GM18520 (cell line): ENCODE results near the gene ZNF554.
"Not testable (repeated sequence)": the region's sequence is repeated elsewhere in the genome, so short reads cannot be mapped to it uniquely, and the experiment has no call there.

Experiments used
- ATAC-seq: cut with Tn5 transposase; IDR thresholded peaks from one replicate; pipeline ENCODE4 v1.9.1; 2021; ENCODE audit not compliant: unreplicated experiment

ZNF554 gene

DNA sequence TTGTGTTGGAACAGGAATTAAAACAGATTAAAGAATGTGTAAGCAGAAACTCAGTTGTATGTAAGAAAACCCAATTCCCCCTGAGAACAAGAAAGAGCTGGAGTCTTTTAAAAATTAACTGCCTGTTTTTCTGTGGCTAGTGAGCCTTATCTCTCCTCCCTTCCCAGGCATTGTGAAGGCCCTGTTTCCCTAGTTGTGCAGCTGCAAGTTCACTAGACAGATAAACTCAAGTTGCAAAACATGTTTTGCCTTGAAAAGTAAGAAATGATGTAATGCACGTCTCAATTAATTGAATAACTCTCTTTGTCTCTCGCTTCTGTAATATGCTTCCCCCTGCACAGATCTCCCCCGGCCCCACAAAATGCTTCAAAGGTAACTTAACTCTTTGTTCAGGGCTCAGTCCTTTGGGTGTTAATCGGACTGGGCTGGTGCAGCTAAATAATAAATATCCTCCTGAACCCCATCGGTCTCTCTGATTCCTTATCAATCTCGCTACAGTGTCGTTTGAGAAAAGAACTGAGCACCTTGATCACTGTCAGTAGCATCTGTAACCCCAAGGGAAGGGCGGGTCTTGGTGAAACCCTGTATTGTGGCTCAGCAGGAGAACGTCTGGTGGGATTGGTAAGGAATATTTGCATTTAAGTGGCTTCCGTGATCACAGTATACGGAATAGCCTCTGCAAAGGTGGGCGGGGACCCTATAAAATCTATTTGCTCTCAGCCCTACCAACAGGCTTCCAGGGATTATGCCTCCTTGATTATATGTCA, 45.8 kb downstream of the ZNF554 start:
- ATAC-seq, result no peak

DNA sequence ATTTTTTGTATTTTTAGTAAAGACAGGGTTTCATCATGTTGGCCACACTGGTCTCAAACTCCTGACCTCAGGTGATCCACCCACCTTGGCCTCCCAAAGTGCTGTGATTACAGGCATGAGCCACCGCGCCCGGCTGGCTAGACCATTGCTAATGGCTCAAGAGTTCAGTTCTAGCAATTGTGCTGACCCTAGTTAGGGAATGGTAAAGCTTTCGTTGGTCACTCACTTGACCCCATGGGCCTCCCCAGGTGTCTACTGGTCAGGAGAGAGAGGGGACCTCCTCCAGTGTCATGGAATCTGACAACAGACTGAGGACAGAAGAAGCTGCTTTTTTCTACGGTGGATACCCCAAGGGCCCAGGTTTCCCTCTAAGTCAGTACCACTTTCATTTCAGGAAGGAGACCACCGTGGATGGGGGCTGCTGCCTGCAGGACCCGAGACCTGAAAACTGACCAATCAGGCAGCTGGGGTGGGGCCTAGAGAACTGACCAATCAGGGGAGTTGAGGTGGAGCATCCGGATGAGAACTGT, 46.9 kb downstream of the ZNF554 start:
- no peak for ATAC-seq

DNA sequence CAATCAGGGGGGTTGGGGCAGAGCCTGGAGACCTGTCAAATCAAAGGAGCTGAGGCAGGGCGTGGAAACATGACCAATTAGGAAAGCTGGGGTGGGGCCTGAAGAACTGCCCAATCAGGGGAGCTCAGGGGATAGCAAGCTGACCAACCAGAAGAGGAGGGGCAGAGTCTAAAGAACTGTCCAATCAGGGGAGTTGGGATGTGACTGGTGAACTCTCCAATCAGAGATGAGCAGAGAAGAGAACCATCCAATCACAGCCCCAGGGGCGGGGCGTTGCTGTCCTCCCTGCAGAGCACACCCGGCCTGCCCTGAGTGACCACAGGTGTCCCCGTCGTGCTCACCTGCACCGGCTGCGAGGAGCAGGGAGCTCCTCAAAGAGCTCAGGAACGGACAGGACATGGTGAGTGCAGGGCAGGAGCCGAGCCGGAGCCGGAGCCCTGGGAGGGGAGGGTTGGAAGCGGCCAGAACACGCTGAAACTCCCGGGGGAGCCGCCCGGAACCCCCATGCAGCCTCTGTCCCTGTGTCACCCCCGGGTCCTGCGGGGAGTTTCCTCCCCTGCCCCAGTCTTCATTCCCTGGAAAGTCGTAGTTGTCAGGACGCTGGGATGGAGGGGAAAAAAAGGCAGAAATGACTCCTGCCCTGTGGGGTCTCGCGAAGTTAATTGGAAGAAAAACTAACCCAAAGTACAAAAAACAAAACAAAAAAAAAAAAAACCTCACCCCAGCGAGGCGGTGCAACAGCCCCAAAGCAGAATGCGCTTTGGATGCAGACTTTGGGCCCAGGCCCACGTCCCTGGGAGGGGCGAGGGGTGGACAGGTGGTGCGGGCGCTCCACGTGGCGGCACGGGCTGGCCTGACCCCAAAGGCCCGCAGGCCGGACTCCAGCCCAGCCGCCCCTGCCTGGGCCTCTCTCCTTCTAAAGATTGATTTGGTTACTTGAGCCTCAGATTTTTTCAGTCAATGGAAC, 47.6 kb downstream of the ZNF554 start, which contains the start of gene ZNF556:
Gene ZNF556, plus strand, starts transcription at position 311 of the 967 bp plus-strand sequence. Its CDS starts 87 bp downstream, at position 398.
- ATAC-seq, result no peak

DNA sequence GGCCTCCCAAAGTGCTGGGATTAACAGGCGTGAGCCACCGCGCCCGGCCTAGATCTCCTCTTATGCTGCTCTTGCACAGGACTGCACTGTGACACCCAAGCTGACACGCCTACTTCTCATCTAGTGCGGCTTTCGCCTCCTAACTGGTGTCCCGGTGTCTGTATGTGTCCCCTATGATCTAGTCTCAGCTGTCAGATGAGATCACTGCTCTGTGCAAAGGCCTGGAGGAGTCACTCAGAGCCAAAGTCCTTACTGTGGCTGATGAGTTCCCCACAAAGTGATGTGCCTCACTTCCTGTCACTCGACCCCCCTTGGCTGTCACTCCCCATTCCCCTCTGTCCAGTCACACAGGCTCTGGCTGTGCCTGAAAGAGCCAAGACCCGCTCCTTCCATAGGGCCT, 50.0 kb downstream of the ZNF554 start:
- ATAC-seq, result no peak

DNA sequence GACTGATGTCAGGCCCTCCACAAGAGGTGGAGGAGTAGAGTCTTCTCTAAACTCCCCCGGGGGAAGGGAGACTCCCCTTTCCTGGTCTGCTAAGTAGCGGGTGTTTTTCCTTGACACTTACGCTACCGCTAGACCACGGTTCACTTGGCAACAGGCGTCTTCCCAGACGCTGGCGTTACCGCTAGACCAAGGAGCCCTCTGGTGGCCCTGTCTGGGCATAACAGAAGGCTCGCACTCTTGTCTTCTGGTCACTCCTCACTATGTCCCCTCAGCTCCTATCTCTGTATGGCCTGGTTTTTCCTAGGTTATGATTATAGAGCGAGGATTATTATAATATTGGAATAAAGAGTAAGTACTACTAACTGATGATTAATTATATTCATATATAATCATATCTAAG, 52.5 kb downstream of the ZNF554 start:
- ATAC-seq, result not testable (repeated sequence)

DNA sequence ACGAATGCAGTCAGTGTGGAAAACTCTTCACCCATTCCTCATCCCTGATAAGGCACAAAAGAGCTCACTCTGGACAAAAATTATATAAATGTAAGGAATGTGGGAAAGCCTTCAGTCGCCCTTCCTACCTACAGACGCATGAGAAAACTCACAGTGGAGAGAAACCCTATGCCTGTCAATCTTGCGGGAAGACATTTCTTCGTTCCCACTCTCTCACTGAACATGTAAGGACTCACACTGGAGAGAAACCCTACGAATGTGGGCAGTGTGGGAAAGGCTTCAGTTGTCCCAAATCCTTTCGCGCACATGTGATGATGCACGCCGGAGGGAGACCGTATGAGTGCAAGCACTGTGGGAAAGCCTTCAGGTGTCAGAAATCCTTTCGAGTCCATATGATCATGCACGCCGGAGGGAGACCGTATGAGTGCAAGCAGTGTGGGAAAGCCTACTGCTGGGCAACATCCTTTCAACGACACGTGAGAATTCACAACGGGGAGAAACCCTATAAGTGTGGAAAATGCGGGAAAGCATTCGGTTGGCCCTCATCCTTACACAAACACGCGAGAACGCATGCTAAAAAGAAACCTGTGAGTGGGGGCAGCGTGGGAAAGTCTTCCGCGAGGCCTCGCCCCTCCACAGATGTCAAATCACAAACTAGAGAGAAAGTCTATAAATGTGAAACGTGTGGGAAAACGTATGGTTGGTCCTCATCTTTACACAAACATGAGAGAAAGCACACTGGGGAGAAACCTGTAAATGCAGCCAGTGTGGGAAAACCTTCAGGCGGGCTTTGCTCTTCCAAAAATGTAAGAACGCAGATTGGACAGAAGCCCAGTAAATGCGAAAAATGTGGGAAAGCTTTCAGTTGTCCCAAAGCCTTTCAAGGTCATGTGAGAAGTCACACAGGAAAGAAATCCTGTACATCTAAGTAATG, 58.0 kb downstream of the ZNF554 start:
- no peak for ATAC-seq

DNA sequence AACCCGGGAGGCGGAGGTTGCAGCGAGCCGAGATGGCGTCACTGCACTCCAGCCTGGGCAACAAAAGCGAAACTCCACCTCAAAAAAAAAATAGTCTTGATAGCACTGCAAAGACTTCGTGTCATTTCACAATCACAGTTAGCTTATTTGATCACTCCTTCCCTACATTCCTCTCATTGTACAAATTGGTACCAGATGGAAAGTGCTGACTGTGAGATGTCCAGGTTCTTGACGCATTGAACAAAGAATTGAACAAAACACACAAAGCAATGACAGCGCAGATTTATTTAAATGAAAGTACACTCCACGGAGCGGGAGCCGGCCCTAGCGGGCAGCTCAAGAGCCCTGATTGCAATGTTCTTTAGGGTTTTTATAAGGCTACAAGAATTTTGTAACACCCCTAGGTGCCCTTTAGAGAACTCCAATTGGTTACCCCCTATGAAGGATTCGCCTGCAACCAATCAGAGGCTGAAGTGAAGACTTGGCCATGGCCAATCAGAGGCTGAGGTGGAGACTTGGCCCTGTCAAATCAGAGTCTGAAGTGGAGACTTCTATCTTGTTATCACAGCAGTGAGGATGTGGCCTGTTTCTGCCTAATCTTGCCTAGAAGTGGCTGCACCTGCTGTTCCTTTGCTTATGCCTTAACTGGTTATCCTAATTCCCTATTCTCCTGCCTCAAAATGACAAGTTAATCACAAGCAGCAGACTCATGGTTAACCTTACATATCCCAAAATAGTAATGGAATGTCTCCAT, 64.2 kb downstream of the ZNF554 start:
- ATAC-seq, result no peak

DNA sequence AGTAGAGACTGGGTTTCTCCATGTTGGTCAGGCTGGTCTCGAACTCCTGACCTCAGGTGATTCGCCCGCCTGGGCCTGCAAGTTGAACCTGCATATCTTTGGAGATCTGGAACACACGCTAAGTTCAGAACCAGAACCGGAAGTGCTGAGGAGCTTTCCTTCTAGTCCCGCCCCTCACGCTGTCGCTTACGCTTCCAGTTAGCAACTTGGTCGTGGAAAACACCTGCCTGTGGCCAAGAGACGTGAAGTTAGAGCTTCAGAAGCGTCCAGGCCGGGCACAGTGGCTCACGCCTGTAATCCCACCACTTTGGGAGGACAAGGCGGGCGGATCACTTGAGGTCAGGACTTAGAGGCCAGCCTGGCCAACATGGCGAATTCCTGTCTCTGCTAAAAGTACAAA, 66.1 kb downstream of the ZNF554 start:
- ATAC-seq, result no peak
